ENCODE results near the gene KCND3. TPM values are rescaled to one million over a fixed set of nuclear protein-coding genes. Genes with fewer than 3 reads are reported as not detected.
A peak's percentile ranks its signal among the peaks of the same experiment; 100 is the strongest.
"Not testable (repeated sequence)": the region's sequence is repeated elsewhere in the genome, so short reads cannot be mapped to it uniquely, and the experiment has no call there.

KCND3 gene
- polyA plus RNA-seq, 1 donor: 1.8 TPM

DNA sequence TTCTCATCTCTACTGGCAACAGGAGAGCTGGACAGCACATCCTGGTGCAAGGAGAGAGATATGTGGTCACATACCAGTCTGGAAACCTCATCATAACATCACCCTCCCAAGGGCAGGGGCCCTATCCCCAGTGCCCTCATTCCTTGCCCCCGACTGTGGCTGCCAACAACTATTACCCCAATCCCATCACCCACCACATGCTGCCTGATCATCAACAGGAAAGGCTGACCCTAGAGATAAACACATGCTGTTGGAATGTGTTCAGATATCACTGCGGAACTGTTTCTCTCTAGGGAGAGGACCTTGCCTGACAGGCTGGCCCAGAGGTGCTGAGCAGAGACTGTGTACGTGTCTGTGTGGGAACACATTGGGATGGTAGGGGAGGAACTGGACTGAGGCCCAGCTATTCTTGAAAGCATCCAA is 245.8 kb downstream of the KCND3 start:
- DNase-seq: no peak

DNA sequence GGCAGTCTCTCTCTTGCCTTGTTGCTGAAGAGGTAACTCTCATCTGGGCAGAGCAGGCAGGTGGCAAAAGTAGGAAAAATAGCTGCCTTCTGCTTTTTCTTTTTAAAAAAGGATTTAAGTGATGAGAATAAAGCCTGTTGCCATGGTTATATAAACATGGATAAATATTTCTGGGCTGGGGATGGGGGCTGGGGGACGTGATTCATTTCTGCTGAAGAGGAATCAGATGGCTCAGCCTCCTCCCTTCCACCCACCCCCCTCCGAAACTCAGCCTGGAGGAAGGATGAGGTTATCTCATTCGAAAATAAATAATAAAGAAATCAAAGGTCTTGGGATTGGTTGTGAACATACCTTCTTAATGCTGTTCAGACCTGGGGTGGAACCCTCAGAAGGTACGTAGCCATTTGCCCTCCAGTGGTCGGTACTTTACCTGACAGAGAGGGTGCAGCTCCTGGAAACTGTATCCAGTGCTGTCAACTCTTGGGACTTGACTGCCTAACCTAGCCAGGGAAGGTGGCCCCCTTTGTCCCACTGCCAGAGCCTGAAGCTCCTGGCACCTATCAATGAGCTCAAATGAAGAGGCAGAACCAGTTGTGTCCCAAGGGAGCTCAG is 246.4 kb downstream of the KCND3 start:
- no peak for DNase-seq

DNA sequence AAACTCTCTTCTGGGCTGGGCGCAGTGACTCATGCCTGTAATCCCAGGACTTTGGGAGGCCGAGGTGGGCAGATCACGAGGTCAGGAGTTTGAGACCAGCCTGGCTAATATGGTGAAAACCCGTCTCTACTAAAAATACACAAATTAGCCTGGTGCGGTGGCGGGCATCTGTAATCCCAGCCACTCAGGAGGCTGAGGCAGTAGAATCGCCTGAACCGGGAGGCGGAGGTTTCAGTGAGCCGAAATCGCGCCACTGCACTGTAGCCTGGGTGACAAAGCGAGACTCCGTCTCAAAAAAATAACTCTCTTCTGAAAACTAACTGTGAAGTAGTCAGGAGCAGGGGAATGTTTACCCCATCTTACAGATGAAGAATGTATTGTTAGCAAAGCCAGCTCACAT is 247.2 kb downstream of the KCND3 start:
- not testable (repeated sequence) for DNase-seq

DNA sequence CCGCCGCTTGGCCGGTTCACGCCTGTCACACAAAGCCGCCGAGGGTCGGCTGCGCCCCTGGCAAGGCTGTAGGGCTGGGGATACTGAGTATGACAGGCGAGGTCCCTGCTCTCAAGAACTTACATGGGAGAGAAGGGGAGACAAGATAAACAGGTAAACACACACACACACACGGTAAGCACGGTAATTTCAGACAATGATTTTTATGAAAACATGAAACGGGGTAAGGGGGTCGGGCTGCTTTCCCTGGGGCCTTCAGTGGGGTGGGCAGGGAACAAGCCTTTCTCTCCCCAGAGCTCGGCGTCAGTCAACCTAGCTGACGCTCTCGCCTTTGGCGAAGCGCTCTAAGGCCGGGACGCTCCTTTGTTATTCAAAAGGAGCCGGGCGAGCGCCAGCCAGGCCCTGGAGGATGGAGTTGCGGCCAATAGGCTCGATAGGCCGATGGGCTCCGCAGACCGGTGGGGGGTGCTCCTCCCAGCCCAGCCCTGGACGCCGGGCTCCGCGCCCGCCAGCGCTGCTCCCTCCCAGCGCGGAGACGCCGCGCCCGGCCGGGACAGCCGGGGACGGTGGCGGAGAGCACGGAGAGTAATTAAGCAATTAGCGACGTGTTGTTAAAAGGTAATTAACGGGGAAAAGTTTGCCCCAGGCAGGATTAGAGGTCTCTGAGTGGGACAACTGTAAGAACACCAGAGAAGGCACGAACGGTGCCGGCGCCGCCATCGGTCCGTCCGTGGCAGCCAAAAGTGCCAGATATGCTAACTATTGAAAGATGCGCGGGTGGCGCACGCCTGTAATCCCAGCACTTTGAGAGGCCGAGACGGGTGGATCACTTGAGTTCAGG is 249.3 kb downstream of the KCND3 start:
- DNase-seq: no peak

DNA sequence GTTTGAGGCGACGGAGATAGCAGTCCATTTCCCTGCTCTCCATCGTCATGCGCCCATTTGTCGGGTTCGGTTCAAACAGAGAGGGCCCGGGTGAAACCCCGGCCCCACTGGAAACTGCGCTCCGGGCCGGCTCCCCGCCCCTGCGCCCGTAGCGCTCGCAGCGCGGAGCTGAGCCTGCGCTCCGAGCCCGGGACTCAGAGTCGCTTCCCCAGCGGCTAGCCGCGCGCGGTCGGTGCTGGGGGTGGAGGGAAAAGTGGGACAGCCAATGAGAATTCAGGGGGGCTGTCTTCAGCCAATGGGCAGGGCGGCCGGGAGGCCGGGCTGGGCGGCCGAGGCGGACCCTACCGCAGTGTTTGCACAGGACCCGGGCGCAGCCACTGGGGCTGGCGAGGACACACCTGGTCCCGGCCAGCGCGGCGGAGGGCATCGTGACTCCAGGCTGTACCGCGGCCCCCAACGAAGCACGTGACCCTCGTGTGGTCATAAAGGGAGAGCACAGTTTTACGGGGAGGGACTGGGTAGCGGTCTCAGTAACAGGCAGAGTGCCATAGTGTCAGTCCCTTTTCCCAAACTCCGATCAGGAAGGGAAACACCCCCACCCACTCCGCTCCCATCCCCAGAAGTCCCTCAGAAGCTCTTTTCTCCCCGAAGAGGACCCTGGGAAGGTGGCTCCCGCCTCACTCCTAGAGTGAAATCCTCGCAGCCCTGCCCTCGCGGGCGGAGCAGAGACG is 250.1 kb downstream of the KCND3 start, which contains the start of gene INKA2:
TSS of gene INKA2 (minus strand) at position 202 of the 731 bp plus-strand sequence. CDS start at position 49, 153 bp downstream.
- peak; percentile 74 for DNase-seq

DNA sequence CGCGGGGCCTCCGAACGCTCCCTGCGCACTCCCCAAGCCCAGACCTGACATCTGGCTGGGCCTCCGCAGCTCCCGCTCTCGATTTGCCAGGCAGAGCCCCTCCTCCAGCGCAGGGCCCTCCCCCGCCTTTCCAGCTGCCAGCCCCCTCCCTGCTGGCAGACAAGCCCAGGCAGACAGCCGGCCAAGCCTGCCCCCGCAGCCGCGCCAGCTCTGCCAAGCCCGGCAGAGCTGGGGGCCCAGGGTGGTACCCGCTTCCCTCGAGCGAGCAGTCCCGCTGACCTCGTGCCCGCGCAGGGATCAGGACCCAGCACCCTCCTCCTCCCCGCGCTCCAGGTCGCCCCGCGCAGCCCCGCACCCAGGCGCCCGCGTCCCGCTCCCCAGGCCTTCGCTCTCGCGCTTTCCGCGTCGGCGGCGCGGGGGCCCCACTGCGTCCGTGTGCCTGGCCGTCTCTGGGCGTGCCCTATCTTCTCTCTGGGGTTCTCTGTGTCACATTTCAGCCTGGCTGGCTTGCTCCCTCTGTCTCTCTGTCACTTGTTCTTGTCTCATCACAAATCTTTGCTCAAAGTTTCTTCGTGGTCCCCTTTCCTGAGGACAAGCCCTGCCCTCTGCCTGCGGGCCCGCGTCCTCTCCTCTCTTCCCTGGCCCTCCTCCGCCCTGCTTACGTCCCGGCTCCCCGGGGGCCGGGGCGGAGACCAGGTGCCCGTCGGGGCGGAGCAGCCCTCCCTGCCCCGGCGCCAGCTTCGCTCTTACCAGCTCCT is 250.9 kb downstream of the KCND3 start:
- peak; percentile 60 for DNase-seq

DNA sequence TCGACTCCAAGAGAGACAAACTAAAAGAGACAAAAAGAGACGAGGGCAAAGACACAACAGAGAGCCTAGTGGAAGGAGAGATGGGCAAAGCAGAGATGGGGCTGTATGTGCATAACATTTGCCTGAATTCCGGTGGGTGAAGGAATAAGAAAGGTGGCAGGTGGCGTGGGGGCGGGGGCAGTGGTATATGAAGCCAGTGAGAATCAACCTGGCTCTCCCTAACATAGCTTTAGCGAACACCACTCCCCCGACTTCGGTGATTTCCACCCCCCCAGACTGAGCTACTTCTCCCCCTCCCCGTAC is 251.4 kb downstream of the KCND3 start:
- no peak for DNase-seq

DNA sequence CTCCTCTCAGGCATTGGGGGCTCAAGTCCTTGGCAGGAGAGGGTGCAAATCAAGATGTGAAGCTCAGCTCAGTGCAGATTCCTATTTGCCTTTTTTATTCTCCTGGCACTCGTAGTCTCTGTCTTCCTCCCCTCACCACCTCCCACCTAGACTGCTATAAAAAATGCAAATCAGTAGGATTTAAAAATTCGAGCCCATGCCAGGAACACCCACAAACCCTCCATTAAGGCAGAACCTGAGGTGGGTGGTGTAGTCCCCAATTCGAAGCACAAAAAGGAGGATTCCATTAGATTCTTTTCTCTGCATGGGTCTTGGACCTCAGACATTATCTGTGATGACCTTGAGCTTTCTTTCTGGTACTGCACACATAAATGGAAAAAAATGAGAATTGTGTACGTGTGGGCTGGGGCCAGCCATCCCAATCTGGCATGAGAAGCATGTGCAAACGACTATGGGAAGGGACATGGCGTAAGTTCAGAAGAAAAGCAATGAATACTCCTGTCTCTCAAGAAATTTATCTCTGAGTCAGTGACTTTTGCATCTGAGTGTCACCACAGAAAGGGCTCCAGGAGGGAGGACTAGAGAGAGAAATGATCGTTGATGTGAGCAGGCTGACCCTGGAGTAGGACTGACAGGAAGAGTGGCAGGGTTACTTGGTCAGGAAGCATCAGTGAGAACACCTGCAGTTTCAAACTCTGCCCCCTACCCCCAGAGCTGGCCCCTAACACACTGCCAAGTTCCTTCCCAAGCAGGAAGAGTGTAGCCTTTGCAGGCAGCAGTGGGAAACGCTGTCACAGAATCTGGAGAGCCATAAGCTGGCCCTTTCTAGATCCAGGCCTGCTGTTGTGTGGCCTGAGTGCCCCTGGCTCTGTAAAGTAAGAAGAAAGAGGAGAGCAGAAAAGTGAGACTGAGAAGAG is 252.0 kb downstream of the KCND3 start:
- DNase-seq: no peak

DNA sequence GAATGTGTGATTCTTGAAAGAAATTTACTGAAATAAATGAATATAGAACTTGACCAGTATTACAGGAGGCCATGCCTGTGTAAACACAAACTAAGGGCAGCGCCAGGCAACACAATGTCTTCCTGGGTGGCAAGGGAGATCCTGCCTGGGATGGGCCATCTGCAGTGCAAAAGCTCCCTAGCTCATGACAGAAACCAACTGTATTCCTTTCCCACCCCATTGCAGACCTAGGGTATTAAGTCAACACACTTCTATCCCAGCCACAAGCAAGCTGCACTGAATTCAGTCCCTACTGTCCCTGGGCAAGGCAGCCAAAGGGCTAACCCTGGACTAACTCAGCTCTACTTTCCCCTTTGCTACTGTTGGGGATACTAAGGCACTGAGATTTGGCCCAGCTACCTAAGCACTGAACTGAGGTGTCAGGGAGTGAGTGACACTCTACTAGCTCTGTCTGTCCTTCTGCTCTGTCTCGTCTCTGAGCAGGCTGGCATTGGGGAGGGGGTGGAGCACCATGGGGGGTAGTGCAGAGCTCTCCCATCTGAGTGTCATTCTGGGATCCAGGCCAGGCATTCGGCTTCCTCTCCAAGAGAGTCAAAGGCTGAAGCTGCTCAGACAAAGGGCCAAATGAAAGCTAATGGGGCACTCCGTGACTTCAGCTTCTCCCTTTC is 252.8 kb downstream of the KCND3 start:
- no peak for DNase-seq

DNA sequence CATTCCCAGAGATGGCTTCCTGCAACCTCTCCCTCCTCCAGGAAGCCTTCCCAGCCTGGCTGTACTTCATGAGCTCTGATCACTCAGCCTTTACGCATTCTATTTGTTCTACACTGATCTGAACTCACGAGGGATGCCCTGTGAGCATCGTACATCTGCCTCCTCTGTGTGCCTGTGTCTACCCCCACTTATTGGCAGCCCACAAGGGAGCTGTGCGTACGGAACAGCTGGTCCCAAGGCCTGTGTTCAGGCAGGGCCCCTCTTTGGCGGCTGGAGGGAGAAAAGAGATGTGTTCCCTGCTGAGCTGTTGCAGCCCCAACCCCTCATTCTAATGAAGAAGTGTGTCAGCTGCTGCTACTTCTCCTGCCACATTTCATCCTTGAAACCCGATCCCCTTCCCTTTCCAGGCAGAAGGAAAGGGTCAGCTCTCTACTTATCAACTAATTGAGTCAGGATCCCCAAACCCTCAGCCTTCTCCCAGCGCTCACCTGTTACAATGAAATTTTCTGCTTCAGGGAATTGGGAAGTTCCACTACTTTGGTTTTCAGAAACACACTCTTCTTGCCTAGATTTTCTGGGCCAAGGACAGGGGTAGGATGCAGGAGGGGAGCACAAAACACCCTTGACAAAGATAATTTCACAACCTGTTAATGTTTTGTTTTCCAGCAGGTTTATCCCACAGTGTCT is 253.5 kb downstream of the KCND3 start:
- no peak for DNase-seq

DNA sequence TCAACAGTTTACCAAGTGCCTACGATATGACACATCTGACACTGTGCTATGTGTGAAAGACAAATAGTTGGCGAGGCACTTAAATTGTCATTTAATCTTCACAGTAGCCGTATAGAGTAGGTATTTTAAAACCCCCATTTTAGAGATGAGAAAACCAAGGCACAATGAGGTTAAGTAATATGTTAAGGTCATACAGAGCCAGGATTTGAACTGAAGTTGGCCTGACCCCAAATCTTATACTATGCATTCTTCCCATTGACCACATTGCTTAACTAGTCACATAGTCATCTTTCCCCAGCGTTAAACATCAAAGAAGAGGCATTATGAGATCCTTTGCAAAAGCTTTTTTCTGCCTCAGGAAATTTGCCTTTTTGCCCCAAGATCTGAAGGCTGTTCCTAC is 254.1 kb downstream of the KCND3 start:
- DNase-seq: no peak

DNA sequence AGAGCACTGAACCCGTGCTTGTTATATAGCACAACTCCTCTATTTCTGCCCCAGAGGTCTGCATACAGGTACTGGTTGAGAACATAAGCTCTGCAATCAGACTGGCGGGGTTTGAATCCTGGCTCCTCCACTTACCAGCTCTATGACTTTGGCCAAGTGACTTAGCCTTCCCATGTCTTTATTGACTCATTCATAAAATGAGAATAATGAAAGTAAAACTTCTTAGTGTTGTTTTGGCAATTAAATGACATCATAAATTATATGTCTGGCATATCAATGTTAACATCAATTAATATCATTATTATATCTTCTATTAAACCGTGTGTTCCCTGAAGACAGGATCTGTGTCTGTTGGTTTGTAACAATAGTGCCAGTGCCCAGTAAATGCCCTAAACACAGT is 254.6 kb downstream of the KCND3 start:
- no peak for DNase-seq

DNA sequence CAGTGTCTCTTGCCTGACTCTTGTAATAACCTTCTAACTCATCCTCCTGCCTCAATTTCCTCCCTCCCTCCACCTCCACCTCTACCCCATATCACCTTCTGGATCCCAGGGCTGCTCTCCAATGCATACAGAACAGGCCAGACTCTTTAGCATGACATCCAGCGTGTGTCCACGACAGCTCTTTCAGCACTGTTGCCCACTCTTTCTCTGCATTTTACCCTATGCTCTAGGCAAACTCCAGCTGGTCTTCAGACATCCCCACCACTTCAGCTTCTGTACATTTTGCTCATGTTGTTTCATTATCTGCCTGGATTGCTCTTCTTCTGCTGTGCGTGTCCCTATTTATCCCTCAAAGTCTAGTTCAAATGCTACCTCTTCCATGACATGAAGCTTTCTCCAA is 255.0 kb downstream of the KCND3 start:
- DNase-seq: no peak

DNA sequence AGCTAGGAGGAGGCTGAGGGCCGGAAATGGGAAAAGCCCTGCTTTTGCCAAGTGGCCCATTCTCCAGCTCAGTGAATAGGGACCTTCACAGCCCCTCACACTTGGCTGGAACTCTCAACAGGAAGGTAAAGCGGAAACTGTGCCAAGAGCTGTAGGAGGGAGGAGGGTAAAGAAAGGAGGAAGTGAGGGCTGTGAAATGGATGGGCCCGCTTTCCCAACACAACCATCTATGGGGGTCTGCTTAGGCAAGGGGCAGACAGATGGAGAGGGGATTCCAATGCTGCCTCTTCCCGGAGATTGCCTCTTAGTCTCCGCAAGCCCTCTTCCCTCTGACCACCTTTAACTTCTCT is 255.5 kb downstream of the KCND3 start:
- DNase-seq: no peak

DNA sequence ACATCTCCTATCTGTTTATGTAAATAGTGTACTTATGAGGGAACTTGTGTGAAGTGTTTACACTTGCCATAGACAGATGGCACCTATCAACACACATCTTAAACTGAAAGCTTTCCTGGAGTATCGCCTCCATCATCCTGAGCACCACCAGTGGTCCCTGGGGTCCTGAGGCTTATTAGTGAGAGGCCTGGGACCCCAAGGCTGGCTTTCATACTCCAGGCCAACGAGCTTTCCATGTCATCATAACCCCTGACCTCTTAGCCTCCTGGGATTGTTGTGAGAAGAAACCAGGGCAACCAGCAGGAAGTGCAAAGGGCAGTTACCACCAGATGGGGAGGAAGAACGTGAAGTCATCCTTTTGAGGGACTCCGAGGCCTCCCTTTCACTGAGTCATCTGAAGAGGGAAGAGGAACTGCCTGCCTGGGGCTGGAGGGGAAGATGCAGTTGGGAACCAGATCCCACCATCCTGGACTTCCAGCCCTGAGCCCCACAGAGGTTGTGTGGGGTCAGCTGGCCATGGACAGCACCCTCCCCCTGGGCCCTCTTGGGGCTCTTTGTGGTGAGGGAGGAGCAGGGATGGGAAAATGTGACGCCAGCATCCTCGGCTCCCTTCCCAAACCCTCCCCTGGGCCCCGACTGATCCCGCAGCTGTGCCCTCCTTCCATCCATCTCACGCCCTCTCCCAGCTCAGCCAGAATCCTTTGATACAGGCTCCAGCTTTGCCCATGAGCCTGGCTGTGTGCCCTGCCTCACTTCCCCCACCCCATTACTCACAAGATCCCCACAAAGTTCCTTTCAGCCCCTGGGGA is 256.1 kb downstream of the KCND3 start:
- no peak for DNase-seq

DNA sequence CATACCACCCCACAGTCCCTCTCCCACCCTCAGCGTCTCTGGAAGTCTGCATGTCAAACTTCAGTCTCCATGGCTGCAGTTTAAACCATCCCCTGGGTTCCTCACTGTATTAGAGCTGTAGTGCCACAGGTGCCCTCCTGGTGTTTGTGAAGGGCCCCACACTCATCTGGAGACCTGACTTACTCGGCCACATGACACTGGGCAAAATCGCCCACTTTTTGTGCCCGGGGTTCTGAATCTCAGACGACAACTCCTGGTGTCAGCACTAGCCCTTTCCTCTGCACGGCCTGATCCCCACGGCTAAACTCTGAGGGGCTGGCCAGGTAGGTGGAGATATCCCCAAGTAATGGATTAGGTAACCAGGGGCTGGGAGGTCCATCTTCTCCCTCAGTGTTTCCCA is 256.8 kb downstream of the KCND3 start:
- no peak for DNase-seq

DNA sequence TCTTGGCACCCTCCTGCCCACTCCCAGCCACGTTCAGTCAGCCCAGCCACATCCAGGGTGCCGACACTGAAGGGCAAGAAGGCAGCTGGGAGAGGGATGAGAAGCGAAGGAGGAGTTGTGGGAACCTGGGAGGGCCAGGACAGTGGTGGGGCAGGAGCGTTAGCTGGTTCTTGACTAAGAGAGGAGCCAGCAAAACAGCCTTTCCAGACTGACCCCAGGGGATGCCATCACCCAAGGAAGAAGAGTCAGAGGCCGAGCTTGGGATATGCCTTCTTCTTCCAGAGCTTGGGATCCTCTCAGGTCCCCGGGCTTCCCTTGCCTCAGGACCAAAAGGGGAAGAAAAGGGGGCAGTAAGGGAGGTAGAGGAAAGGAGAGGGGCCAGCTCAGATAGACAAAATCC is 257.5 kb downstream of the KCND3 start:
- no peak for DNase-seq

DNA sequence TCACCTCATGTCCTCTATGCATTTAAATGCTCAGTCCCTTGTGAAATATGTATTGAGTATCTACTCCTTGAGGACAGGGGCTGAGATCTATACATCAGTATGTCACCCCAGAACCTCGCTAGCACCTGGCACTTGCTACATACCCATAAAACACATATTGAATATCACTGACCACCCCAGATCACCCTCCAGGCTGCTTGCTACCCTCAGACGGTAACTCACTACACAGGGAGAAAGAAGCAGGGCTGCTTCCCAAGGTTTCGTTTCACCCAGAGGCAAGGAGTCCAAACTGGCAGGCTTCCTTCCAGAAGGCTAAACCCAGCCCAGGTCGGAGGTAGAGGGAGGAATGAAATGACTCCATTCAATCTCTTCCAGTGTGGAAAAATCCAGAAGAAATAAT is 258.8 kb downstream of the KCND3 start:
- DNase-seq: no peak

DNA sequence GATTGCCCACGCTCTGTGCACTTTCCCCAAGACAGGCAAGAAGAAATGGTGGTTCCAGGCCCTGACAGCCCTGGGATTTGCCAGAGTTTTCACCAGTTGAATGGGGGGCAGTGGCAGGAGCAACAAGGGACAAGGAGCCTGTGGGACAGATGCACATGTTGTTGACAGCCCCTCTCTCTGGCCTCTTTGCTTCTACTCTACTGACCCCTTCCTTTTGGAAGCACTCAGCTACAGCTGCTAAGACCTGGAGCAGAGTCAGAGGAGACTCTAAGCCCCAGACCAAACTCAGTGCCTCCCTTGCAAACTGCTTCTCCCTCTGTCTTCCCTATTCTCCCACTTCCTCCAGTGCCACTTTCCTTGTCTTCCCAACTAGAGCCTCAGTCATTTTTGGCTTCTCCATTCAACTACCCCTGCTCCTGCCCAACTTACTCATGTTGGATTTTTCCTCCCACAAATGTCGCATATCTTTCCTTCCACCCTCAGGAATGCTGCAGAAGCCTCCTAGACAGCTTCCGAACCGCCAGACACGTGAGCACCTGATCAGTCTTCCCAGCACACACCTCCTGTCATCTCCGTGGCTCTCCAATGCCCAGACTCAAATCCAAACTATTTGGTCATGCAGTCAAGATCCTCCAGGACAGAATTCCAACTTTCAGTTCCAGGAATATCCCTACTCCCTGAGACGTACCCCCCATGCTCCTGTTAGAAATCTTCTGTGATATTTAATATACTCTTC is 259.4 kb downstream of the KCND3 start:
- DNase-seq: no peak
